NCI-H1092 (cell line): ENCODE results near the gene MAG.
"Not testable (repeated sequence)": the region's sequence is repeated elsewhere in the genome, so short reads cannot be mapped to it uniquely, and the experiment has no call there.

Experiments used
- DNase-seq: peaks from one replicate; lab custom pipeline; 2025; lab: John Stamatoyannopoulos, UW

The MAG gene

DNA sequence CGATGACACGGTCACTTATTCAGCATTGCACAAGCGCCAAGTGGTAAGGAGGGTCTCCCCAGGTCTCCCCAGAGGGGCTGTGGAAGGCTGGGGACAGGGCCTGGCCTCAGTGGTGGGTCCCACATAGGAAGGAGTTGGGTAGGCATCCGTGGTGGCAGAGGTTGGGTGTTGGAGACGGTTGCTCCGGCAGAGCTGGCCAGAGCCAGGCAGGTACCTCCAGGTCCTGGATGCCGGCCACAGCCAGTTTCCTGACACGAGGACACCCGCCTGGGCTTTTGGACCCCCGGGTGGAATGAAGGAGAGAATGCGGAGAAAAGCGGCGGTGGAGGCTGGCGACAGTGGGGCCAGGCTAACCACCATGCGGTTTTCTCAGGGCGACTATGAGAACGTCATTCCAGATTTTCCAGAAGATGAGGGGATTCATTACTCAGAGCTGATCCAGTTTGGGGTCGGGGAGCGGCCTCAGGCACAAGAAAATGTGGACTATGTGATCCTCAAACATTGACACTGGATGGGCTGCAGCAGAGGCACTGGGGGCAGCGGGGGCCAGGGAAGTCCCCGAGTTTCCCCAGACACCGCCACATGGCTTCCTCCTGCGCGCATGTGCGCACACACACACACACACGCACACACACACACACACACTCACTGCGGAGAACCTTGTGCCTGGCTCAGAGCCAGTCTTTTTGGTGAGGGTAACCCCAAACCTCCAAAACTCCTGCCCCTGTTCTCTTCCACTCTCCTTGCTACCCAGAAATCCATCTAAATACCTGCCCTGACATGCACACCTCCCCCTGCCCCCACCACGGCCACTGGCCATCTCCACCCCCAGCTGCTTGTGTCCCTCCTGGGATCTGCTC is 54.5 kb downstream of the MAG start:
- DNase-seq = no peak

DNA sequence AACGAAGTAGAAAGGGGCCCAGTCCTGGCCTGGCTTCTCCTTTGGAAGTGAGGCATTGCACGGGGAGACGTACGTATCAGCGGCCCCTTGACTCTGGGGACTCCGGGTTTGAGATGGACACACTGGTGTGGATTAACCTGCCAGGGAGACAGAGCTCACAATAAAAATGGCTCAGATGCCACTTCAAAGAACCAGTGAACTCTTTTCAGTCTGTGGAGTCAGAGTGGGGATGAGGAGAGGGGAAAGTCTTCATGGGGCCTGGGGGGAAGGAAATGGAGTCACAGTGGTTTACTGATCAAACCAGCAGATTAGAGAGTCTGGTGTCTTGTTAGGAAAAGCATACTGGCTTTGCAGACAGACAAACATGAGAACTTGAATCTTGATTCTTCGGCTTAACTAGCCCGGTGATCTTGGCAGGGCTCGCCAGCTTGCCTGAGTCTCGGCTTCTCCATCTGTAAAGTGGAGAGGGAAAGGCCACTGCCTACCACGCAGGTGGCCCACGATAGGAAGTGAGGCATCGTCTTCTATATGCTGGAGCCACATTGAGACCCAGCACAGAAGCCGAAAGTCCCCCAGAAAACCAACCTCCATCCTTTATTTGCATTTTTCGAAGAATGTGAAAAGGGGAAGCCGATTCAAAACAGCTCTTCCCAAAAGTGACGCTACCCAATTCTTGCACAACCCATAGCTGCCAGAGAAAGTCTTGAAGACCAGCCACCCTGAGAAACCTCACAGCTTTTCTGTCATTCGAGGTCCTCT is 55.4 kb downstream of the MAG start, which contains the start of gene FFAR1:
Gene FFAR1 (plus strand): TSS at position 732 of the 759 bp plus-strand sequence. CDS start 3,650 bp downstream, outside the sequence.
- no peak for DNase-seq

DNA sequence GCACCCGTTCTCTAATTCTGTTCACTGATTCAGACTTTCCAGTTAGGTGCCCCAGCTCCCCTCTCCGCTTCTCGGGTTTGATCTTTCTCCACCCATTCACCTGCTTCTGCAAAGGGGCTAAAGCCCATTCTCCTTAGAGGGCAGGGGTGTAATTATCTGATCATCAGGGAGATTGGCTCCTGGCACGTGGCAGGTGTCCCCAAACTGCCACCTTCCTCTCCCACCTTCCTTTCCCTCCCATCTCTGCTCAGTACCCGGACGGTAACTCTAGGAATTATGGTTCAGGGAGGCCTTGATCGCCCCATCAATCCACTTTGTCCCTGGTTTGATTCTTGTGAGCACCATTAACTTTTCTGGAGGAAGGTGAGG is 56.0 kb downstream of the MAG start:
- DNase-seq = no peak

DNA sequence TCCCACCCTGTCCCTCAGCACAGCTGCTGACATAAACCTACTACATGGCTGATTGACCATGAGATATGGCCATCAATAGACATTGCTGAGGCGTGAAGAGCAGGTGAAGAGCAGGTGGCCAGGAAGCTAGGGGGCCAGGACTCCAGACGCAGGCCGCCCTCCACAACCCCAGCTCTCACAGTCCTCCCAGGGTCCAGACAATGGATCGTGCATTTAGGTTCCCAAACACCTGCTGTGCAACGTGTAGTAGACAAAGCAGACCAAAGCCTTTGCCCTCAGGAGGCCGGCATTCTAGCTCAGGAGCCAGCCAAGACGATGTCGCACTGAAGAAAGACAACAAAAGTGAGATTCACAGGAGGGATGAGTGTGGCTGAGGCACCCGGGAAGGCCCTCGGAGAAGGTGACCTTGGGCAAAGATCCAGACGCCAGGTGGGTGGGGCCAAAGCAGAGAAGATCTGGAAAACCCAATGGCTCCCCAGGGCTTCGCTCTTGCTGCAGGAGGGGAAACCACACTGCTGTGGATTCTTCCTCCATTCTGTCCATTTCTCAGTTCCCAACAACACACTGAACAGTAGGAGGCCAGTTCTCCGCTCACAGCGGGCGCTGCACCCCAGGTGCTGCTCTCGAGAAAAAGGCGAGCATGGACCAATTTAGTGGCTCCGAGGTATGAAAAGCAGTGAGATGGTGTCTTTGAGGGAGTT is 57.1 kb downstream of the MAG start:
- DNase-seq = no peak

DNA sequence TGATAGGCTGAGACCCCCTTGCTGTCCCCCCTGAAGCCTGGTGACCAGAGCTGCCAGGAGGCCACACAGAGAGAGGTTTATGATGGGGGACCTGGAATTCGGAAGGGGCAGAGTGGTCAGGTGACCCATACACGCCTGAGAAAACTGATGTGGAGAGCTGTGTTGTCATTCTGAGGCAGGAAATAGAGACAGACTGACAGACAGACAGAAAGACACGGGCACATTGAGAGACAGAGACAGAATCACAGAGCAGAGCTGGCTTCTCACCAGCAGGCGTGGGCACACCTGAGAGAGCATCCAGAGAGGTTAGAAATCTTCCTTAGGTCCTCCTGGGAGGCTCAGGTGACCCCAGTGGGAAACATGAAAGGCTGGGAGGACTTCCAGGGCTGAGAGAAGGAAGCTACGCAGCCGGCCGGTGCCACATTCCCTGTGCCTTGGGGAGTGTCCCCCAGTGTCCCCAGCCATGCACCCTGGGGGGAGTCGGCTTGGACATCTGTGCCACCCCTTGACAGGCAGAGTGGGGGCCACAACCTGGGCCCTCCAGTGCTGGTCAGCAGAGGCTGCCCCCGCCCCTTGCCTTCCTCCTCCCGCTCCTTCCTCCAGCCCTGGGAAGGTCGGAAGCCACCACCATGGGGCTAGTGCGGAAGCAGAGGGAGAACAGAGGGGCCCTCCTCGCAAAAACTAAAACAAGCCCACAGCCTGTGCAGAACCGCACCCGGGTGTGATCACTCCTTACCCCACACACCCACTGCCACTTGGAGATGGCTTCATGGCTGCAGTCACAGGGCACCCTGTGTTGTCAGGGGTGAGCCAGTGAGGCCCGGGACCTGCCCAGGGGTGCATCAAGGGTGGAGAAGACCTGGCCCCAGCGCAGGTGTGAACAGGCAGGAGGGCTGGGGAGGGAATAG is 57.9 kb downstream of the MAG start:
- no peak for DNase-seq

DNA sequence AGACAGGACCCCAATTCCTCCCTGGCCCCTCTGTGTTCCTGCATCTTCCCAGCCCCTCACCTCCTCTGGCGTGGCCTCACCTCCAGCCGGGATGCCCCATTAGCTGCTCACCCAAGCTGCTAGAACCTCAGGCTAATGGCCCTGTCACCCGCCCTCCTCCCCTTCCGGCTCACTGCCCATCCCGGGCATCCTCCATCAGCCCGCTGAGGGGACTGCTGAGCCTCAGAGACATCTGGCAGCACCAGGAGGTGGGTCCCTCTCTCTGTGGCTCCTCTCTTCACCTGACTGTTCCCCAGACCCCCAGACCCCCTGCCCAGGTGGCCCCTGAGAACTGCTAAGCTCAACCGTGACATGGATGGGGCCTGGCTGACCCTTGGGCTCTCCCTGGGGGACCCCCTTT is 58.6 kb downstream of the MAG start:
- DNase-seq = no peak

DNA sequence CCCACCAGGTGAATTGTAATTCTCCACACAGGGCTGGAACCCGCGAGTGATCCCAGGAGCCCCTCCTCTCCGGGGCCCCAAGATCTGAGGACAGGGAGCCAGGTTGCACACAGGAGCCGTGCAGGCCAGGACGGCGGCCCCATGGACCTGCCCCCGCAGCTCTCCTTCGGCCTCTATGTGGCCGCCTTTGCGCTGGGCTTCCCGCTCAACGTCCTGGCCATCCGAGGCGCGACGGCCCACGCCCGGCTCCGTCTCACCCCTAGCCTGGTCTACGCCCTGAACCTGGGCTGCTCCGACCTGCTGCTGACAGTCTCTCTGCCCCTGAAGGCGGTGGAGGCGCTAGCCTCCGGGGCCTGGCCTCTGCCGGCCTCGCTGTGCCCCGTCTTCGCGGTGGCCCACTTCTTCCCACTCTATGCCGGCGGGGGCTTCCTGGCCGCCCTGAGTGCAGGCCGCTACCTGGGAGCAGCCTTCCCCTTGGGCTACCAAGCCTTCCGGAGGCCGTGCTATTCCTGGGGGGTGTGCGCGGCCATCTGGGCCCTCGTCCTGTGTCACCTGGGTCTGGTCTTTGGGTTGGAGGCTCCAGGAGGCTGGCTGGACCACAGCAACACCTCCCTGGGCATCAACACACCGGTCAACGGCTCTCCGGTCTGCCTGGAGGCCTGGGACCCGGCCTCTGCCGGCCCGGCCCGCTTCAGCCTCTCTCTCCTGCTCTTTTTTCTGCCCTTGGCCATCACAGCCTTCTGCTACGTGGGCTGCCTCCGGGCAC is 59.6 kb downstream of the MAG start:
- DNase-seq = no peak

DNA sequence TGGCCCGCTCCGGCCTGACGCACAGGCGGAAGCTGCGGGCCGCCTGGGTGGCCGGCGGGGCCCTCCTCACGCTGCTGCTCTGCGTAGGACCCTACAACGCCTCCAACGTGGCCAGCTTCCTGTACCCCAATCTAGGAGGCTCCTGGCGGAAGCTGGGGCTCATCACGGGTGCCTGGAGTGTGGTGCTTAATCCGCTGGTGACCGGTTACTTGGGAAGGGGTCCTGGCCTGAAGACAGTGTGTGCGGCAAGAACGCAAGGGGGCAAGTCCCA is 60.2 kb downstream of the MAG start:
- no peak for DNase-seq

DNA sequence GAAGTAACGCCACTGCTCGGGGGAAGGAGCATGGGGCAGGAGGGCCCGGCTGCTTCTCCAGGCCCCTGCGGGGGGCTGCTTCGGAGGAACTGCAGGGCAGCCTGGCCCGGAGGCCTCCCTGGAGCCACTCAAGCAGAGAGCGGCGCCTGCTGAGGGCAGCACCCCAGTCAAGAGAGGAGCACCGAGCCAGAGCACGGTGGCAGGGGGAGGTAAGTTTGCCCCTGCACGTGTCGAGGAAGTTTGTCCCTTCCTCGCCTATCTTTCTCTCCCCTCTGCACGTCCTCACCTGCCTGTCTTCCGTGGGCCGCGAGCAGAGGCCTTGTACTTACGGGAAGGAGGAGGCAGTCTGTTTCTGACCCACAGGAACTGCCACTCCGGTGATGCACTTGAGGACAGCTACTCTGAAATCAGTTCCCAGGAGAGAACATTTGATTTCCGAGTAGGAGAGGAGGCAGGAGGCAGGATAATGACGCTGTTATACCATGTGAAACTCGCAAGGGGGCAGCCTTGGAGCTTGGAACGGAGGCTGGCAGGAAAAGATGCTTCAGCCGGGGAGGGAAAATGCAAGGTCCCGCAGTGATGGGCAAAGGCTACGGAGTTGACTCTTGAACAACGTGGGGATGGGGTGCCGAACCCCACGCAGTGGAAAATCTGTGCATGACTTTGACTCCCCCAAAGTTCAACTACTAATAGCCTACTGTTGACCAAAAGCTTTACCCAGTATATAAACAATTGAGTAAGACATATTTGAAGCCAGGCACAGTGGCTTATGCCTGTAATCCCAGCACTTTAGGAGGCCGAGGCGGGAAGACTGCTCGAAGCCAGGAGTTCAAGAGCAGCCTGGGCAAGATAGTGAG is 60.7 kb downstream of the MAG start:
- peak; percentile 3 for DNase-seq

DNA sequence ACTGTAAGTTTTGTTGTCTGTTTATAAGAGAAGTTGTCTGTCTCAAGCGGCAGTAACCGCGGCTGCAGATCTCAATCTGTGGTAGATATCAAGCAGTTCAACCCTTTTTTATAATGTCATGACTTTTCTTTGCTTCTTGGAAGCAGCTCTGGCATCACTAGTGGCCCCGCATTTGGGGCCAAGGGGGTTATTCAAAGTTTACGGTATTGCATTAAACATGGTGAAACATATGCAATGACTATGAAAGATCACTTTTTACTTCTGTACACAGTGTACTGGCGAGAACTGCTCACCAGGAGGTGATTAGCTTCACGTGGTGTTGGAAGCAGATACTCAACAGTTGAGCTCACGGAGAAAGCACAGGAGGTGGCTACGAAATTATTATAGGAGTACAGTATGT is 61.7 kb downstream of the MAG start:
- DNase-seq = no peak

DNA sequence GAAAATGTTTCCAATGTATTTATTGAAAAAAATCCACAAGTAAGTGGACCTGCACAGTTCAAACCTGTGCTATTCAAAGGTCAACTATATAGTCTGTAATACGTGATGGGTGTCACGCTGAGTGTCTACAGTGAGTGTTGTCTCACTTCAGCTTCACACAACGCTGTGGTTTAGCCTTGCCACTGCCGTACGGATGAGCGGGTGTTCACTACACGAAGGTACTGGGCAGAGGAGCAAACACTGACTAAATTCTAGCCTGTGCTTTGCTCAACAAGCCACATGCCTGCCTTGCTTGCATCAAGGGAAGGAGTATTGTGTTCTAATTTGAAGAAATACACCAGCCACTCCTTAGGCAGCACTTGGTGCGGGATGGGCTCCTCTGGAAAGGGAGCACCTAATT is 62.9 kb downstream of the MAG start:
- DNase-seq = no peak

DNA sequence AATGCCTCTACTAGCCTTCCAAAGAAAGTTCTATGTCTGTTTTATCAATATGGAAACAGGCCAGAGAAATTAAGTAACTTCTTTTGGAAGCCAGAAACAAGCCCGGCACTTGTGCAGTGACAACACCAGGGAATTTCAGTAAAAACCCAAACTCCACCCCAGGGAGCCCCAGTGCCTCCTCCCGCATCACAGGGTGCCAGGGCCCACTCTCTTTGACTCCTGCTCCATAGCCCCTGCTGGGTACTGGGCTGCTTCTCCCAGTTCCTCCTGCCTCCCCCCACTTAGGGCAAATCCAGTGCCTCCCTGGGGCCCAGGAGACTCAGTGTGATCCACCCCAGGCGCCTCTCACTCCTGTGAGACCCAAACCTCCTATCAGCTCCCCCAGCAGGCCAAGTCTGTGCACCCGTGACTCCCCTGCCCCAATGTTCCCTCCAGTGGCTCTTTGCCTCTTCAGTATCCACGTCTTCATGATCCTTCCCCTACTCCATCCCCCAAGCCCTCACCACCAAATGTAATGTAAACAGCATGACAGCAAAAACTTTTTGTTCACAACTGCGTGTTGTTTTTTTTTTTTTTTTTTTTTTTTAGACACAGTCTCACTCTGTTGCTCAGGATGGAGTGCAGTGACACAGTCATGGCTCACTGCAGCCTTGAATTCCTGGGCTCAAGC is 64.0 kb downstream of the MAG start:
- DNase-seq = no peak

DNA sequence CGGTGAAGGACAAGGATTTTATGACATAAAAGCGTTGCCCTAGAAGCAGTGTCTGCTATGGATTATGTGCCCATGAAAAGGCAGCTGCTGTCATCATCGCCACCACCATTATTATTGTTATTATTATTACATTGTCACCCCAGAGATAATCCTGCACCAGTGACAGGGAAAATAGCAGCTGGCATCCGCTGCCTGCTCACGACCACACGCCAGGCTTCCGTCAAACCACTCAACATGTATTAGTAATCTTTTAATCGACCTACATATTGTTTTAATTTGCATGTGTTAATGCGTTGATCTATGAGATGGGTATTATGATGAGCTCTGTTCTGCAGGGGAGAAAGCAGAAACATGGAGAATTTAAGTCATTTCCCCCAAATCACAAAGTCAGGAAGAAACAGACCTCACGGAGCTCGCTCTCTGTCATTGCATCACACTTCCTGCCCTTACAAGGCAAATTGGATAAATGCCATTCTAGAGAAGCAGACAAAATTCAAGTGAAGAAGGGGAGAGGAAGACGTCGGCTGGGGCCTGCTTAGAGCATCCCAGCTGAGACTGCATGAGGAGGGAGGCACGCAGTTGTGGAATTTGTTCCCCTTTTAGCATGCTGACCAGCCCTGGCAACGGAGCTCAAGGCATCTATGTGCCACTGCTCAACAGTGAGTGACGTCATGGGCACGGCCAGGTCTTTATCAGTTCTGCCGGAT is 66.1 kb downstream of the MAG start, which contains the start of gene FFAR3:
Gene FFAR3 (plus strand): TSS at position 594 of the 707 bp plus-strand sequence. CDS start 431 bp downstream, outside the sequence.
- no peak for DNase-seq

DNA sequence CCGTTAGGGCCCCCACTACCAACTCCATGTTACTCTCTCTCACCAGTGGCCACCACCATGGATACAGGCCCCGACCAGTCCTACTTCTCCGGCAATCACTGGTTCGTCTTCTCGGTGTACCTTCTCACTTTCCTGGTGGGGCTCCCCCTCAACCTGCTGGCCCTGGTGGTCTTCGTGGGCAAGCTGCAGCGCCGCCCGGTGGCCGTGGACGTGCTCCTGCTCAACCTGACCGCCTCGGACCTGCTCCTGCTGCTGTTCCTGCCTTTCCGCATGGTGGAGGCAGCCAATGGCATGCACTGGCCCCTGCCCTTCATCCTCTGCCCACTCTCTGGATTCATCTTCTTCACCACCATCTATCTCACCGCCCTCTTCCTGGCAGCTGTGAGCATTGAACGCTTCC is 66.9 kb downstream of the MAG start:
- not testable (repeated sequence) for DNase-seq

DNA sequence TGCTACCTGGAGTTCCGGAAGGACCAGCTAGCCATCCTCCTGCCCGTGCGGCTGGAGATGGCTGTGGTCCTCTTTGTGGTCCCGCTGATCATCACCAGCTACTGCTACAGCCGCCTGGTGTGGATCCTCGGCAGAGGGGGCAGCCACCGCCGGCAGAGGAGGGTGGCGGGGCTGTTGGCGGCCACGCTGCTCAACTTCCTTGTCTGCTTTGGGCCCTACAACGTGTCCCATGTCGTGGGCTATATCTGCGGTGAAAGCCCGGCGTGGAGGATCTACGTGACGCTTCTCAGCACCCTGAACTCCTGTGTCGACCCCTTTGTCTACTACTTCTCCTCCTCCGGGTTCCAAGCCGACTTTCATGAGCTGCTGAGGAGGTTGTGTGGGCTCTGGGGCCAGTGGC is 67.4 kb downstream of the MAG start:
- not testable (repeated sequence) for DNase-seq

DNA sequence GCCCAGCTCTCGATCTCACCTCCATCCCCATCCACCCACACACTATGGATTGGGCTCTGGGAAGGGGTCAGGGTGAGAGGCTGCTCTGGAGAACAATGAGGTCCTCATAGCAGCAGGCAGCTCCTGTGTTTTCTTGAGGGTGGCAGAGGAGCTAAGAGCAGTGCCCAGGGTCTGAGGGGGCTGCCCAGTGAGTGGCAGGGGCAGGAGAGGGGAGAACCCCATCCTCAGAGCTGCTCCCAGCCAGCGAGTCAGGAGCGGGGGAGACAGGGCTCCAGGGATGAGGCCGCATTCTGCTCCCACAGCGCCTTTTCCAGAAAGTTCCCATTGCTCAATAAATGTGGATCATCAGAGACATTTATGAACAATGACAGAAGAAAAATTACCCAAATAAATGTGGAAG is 68.1 kb downstream of the MAG start:
- not testable (repeated sequence) for DNase-seq

DNA sequence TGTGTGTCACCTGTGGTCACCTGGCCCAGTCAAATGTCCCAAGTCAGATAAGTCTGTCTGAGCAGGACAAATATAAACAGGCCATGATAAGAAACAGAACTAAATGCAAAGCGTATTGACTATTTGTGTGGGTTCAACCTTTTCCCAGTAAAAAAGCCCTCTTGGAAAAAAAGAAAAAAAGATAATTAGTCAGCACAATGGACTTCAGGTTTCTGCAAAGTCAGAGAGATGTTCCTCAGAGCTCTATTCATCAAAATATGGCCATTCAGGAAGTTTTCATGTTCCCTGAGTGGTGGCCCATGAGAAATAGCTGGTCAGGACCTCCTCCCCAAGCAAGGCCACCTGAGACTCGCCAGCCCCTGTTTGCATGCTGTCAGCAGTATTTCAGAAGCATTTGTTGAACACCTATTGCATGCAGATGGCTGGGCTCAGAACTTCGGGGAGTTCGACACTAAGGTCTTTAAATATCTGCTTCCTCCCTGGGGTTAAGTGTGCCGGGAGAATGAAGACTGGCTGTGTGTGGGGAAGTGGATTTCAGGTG is 69.0 kb downstream of the MAG start:
- DNase-seq = no peak

DNA sequence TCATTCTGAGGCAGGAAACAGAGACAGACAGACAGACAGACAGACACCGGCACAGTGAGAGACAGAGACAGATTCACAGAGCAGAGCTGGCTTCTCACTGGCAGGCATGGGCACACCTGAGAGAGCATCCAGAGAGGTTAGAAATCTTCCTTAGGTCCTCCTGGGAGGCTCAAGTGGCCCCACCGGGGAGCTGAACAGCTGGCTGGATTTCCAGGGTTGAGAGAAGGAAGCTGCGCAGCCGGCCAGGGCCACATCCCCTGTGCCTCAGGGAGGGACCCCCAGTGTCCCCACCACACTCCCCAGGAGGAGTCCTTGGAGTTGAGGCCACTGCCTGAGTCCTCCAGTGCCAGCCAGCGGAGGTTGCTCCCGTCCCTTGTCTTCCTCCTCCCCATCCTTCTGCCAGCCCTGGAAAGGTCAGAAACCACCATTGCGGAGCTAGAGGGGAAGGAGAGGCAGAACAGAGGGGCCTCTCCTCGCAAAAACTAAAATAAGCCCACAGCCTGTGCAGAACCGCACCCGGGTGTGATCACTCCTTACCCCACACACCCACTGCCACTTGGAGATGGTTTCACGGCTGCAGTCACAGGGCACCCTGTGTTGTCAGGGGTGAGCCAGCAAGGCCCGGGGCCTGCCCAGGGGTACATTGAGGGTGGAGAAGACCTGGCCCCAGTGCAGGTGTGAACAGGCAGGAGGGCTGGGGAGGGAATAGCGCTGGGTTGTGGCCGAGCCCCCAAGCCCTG is 70.5 kb downstream of the MAG start:
- no peak for DNase-seq
